Measurements from ENCODE around the gene CORO6.

CORO6 gene

GRCh38 chr17:29565643-29566472 is 56.9 kb downstream of the CORO6 start:
- no peak for TF ChIP-seq CTCF (IDR thresholded peaks at IDR 0.05)
